HepG2 (cell line): ENCODE measurements around the gene SSR2. TPM values are rescaled to one million over a fixed set of nuclear protein-coding genes. Genes with fewer than 3 reads are reported as not detected.
A peak's percentile ranks its signal among the peaks of the same experiment; 100 is the strongest.

ENCODE experiments used
- ASH2L ChIP-seq: fragments of 300-600, 200-600 bp; sonication (generic); IDR thresholded peaks from 2 replicates; pipeline ENCODE4 v1.7.0; 2017; ENCODE audit warnings: low read depth, mild to moderate bottlenecking, moderate library complexity, mixed read lengths, low read length; ENCODE audit not compliant: insufficient read length
- ATM ChIP-seq: fragments of 450-650 bp; IDR thresholded peaks from 2 replicates; pipeline ENCODE4 v1.7.1; 2017; ENCODE audit warnings: mild to moderate bottlenecking, borderline replicate concordance
- KLF13 ChIP-seq: sonication (generic); formaldehyde crosslinking; IDR thresholded peaks from 2 replicates; pipeline ENCODE4 v1.4.0; 2020; ENCODE audit warnings: mild to moderate bottlenecking, missing genetic modification reagents
- MAFF ChIP-seq: IDR thresholded peaks from 2 replicates; pipeline ENCODE4 v1.6.1; 2011; ENCODE audit warnings: low read depth, low read length, improper control_type of control experiment
- MIER3 ChIP-seq: IDR thresholded peaks from 2 replicates; pipeline ENCODE4 v1.6.1; 2016; ENCODE audit warnings: missing compliant biosample characterization, borderline replicate concordance
- MTA3 ChIP-seq: sonication (generic); formaldehyde crosslinking; IDR thresholded peaks from 2 replicates; pipeline ENCODE4 v1.4.0; 2020; ENCODE audit warnings: missing genetic modification reagents
- RBM22 ChIP-seq: fragments of 200-400 bp; formaldehyde crosslinking; optimal IDR thresholded peaks from 2 replicates; pipeline ENCODE3; 2017; ENCODE audit warnings: mild to moderate bottlenecking, low read length, moderate library complexity
- REPIN1 ChIP-seq: sonication (generic); formaldehyde crosslinking; IDR thresholded peaks from 2 replicates; pipeline ENCODE4 v1.8.0; 2022; ENCODE audit warnings: missing genetic modification reagents, low read depth, mild to moderate bottlenecking, borderline replicate concordance
- SMC3 ChIP-seq: IDR thresholded peaks from 2 replicates; pipeline ENCODE4 v1.6.1; 2011; ENCODE audit warnings: low read length, improper control_type of control experiment
- TAF1 ChIP-seq: sonication (generic); formaldehyde crosslinking; IDR thresholded peaks from 2 replicates; pipeline ENCODE4 v1.4.0; 2020; ENCODE audit warnings: missing genetic modification reagents
- YEATS4 ChIP-seq: sonication (generic); formaldehyde crosslinking; IDR thresholded peaks from 2 replicates; pipeline ENCODE4 v1.4.0; 2020; ENCODE audit warnings: missing genetic modification reagents, borderline replicate concordance
- ZBTB42 ChIP-seq: sonication (generic); formaldehyde crosslinking; IDR thresholded peaks from 2 replicates; pipeline ENCODE4 v1.5.0; 2020; ENCODE audit warnings: mild to moderate bottlenecking, missing genetic modification reagents
- ZNF12 ChIP-seq: sonication (generic); formaldehyde crosslinking; IDR thresholded peaks from 2 replicates; pipeline ENCODE4 v1.5.0; 2020; ENCODE audit warnings: missing genetic modification reagents
- ZNF136 ChIP-seq: sonication (generic); formaldehyde crosslinking; IDR thresholded peaks from 2 replicates; pipeline ENCODE4 v1.8.1; 2022; ENCODE audit warnings: low read depth, mild to moderate bottlenecking, moderate library complexity, missing genetic modification reagents
- ZNF17 ChIP-seq: sonication (generic); formaldehyde crosslinking; IDR thresholded peaks from 2 replicates; pipeline ENCODE4 v1.5.0; 2020; ENCODE audit warnings: mild to moderate bottlenecking, missing genetic modification reagents
- ZNF510 ChIP-seq: sonication (generic); formaldehyde crosslinking; IDR thresholded peaks from 2 replicates; pipeline ENCODE4 v1.4.0; 2020; ENCODE audit warnings: low read depth, mild to moderate bottlenecking, missing genetic modification reagents
- ZNF572 ChIP-seq: sonication (generic); formaldehyde crosslinking; IDR thresholded peaks from 2 replicates; pipeline ENCODE4 v1.5.1; 2020; ENCODE audit warnings: mild to moderate bottlenecking, missing genetic modification reagents
- ZNF746 ChIP-seq: sonication (generic); formaldehyde crosslinking; IDR thresholded peaks from 2 replicates; pipeline ENCODE4 v1.8.0; 2022; ENCODE audit warnings: mild to moderate bottlenecking, missing genetic modification reagents
- ZNF747 ChIP-seq: sonication (generic); formaldehyde crosslinking; IDR thresholded peaks from 2 replicates; pipeline ENCODE4 v1.8.1; 2023; ENCODE audit warnings: missing genetic modification reagents, mild to moderate bottlenecking, borderline replicate concordance
- ZSCAN30 ChIP-seq: sonication (generic); formaldehyde crosslinking; IDR thresholded peaks from 2 replicates; pipeline ENCODE4 v1.5.0; 2020; ENCODE audit warnings: mild to moderate bottlenecking, missing genetic modification reagents
- polyA plus RNA-seq, 8 experiments: library from polyadenylated mRNA; depleted of rRNA in 3 of 8; stranded (reverse) in 7 of 8; unstranded in 1 of 8; fragments of >200 nt; fragmentation: Illumina TruSeq in 4 of 8; extraction: Trizol in 4 of 8; gene quantifications; 2 replicates each; pipeline versions ENCODE4 v1.2.1 to v1.2.3, GENCODE V29; 2011 to 2016; ENCODE audit warnings: low read depth in 4 of 8, missing spikeins in 1 of 8, mixed read lengths in 1 of 8; ENCODE audit not compliant: insufficient read depth in 1 of 8
- total RNA-seq, 5 experiments: library from RNA; depleted of rRNA; stranded (reverse); fragments of >200 nt; fragmentation: Illumina TruSeq; extraction: Trizol; gene quantifications; 2 replicates each; pipeline ENCODE4 v1.2.3, GENCODE V29; 2016; ENCODE audit warnings: low read depth in 1 of 5
- TF ChIP-seq, protein P1 (sequence below): sonication (generic); formaldehyde crosslinking; IDR thresholded peaks from 2 replicates; pipeline ENCODE4 v1.8.1; 2022; ENCODE audit warnings: mild to moderate bottlenecking, missing genetic modification reagents
- TF ChIP-seq, protein P2 (sequence below): sonication (generic); formaldehyde crosslinking; IDR thresholded peaks from 2 replicates; pipeline ENCODE4 v1.4.0; 2020; ENCODE audit warnings: mild to moderate bottlenecking, missing genetic modification reagents
- TF ChIP-seq, protein P3 (sequence below): sonication (generic); formaldehyde crosslinking; IDR thresholded peaks from 2 replicates; pipeline ENCODE4 v1.5.0; 2020; ENCODE audit warnings: mild to moderate bottlenecking, missing genetic modification reagents, borderline replicate concordance

SSR2 gene
- total and polyA plus RNA-seq, 2 of the 13 experiments (the other 11 are each of a cell fraction or from before 2014, with no cell fraction given): 284 to 461 TPM

DNA sequence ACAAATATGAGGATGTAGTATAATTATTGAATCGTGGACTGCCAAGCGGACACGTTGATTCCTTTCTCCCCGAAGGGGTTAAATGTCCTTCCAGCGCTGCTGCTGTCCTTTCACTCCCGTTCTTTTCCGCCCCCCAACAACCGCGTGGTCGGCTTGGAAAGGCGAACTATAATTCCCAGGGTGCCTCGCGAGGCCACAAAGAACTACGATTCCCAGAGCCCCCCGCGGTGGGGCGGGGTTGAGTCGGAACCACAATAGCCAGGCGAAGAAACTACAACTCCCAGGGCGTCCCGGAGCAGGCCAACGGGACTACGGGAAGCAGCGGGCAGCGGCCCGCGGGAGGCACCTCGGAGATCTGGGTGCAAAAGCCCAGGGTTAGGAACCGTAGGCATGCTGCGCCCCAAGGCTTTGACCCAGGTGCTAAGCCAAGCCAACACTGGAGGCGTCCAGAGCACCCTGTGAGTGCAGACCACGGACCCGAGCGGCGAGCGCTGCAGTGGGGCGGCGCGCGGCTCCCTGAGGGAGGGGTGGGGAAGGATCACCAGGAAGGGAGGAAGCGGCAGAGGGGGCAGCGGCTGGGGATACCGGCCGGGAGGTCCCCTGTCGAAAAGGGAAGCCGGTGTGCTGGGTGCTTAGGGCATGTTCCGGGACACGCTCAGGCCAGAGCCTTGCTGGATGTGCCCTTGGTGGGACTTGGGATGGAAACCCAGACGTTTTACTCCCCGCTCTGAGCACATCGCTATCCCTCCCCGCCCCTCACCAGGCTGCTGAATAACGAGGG lies 33.9 kb upstream of the SSR2 start, which contains the start of gene LAMTOR2 (continued):
- TF ChIP-seq ZNF572 (CRISPR knock-in tag) (peak; percentile 56; the same call in 1 of the 2 replicates), REPIN1 (CRISPR knock-in tag) (peak; percentile 49; the same call in 1 of the 2 replicates), MAFF (no peak), ZNF746 (CRISPR knock-in tag) (no peak), ZNF12 (CRISPR knock-in tag) (peak; percentile 9; the same call in 1 of the 2 replicates), ZNF510 (no peak), ZSCAN30 (CRISPR knock-in tag) (no peak), SMC3 (no peak), ATM (no peak), KLF13 (CRISPR knock-in tag) (no peak), RBM22 (no peak), ZNF747 (peak; percentile 83; the same call in 1 of the 2 replicates), ZNF17 (CRISPR knock-in tag) (no peak), ASH2L (peak; percentile 85), MTA3 (no peak), TAF1 (CRISPR knock-in tag) (peak; percentile 78; the same call in 1 of the 2 replicates), MIER3 (CRISPR knock-in tag) (0 out of 2 replicates have a peak, but pooled peaks have one; percentile 60), YEATS4 (peak; percentile 68; the same call in 1 of the 2 replicates), ZNF136 (CRISPR knock-in tag) (no peak), ZBTB42 (CRISPR knock-in tag) (peak; percentile 29; the same call in 1 of the 2 replicates)
- TF ChIP-seq, protein P1, sequence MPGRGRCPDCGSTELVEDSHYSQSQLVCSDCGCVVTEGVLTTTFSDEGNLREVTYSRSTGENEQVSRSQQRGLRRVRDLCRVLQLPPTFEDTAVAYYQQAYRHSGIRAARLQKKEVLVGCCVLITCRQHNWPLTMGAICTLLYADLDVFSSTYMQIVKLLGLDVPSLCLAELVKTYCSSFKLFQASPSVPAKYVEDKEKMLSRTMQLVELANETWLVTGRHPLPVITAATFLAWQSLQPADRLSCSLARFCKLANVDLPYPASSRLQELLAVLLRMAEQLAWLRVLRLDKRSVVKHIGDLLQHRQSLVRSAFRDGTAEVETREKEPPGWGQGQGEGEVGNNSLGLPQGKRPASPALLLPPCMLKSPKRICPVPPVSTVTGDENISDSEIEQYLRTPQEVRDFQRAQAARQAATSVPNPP (CRISPR knock-in tag): peak; percentile 61; the same call in 1 of the 2 replicates
- TF ChIP-seq, protein P2, sequence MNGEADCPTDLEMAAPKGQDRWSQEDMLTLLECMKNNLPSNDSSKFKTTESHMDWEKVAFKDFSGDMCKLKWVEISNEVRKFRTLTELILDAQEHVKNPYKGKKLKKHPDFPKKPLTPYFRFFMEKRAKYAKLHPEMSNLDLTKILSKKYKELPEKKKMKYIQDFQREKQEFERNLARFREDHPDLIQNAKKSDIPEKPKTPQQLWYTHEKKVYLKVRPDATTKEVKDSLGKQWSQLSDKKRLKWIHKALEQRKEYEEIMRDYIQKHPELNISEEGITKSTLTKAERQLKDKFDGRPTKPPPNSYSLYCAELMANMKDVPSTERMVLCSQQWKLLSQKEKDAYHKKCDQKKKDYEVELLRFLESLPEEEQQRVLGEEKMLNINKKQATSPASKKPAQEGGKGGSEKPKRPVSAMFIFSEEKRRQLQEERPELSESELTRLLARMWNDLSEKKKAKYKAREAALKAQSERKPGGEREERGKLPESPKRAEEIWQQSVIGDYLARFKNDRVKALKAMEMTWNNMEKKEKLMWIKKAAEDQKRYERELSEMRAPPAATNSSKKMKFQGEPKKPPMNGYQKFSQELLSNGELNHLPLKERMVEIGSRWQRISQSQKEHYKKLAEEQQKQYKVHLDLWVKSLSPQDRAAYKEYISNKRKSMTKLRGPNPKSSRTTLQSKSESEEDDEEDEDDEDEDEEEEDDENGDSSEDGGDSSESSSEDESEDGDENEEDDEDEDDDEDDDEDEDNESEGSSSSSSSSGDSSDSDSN: peak; percentile 80
- TF ChIP-seq, protein P3, sequence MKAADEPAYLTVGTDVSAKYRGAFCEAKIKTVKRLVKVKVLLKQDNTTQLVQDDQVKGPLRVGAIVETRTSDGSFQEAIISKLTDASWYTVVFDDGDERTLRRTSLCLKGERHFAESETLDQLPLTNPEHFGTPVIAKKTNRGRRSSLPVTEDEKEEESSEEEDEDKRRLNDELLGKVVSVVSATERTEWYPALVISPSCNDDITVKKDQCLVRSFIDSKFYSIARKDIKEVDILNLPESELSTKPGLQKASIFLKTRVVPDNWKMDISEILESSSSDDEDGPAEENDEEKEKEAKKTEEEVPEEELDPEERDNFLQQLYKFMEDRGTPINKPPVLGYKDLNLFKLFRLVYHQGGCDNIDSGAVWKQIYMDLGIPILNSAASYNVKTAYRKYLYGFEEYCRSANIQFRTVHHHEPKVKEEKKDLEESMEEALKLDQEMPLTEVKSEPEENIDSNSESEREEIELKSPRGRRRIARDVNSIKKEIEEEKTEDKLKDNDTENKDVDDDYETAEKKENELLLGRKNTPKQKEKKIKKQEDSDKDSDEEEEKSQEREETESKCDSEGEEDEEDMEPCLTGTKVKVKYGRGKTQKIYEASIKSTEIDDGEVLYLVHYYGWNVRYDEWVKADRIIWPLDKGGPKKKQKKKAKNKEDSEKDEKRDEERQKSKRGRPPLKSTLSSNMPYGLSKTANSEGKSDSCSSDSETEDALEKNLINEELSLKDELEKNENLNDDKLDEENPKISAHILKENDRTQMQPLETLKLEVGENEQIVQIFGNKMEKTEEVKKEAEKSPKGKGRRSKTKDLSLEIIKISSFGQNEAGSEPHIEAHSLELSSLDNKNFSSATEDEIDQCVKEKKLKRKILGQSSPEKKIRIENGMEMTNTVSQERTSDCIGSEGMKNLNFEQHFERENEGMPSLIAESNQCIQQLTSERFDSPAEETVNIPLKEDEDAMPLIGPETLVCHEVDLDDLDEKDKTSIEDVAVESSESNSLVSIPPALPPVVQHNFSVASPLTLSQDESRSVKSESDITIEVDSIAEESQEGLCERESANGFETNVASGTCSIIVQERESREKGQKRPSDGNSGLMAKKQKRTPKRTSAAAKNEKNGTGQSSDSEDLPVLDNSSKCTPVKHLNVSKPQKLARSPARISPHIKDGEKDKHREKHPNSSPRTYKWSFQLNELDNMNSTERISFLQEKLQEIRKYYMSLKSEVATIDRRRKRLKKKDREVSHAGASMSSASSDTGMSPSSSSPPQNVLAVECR: peak; percentile 91
